ENCODE measurements around the gene TCF12.
"Not testable (repeated sequence)": the region's sequence is repeated elsewhere in the genome, so short reads cannot be mapped to it uniquely, and the experiment has no call there.

TCF12 gene

GRCh38 chr15:57135800-57136199, 217.4 kb downstream of the TCF12 start:
- no peak for DNase-seq (ENCODE audit: low spot score)

- DNase-seq (ENCODE audit: low spot score): peak; percentile 73
Measured at GRCh38 chr15:57138349-57138788, 219.9 kb downstream of the TCF12 start.

GRCh38 chr15:57143511-57144078, 225.2 kb downstream of the TCF12 start:
- no peak for DNase-seq (ENCODE audit: low spot score)

GRCh38 chr15:57144448-57144847, 226.0 kb downstream of the TCF12 start:
- no peak for DNase-seq (ENCODE audit: low spot score)

GRCh38 chr15:57146506-57147201, 228.2 kb downstream of the TCF12 start:
- DNase-seq (ENCODE audit: low spot score): peak; percentile 40

- DNase-seq (ENCODE audit: low spot score): no peak
Measured at GRCh38 chr15:57147621-57148020, 229.2 kb downstream of the TCF12 start.

- DNase-seq (ENCODE audit: low spot score): no peak
Measured at GRCh38 chr15:57148262-57148661, 229.8 kb downstream of the TCF12 start.

- no peak for DNase-seq (ENCODE audit: low spot score)
Measured at GRCh38 chr15:57149196-57149595, 230.8 kb downstream of the TCF12 start.

GRCh38 chr15:57150066-57150865, 231.8 kb downstream of the TCF12 start:
- DNase-seq (ENCODE audit: low spot score): no peak

- DNase-seq (ENCODE audit: low spot score): not testable (repeated sequence)
Measured at GRCh38 chr15:57150866-57151203, 232.4 kb downstream of the TCF12 start.

GRCh38 chr15:57152133-57152532, 233.7 kb downstream of the TCF12 start:
- DNase-seq (ENCODE audit: low spot score): no peak

GRCh38 chr15:57152666-57153539, 234.5 kb downstream of the TCF12 start:
- DNase-seq (ENCODE audit: low spot score): no peak

- DNase-seq (ENCODE audit: low spot score): no peak
Measured at GRCh38 chr15:57156210-57156884, 237.9 kb downstream of the TCF12 start.

- peak; percentile 71 for DNase-seq (ENCODE audit: low spot score)
Measured at GRCh38 chr15:57158589-57158988, 240.1 kb downstream of the TCF12 start.

GRCh38 chr15:57158997-57159668, 240.7 kb downstream of the TCF12 start:
- no peak for DNase-seq (ENCODE audit: low spot score)

GRCh38 chr15:57159767-57160166, 241.3 kb downstream of the TCF12 start:
- no peak for DNase-seq (ENCODE audit: low spot score)

- peak; percentile 31 for DNase-seq (ENCODE audit: low spot score)
Measured at GRCh38 chr15:57160823-57161560, 242.5 kb downstream of the TCF12 start.

- DNase-seq (ENCODE audit: low spot score): not testable (repeated sequence)
Measured at GRCh38 chr15:57164251-57164650, 245.8 kb downstream of the TCF12 start.

- DNase-seq (ENCODE audit: low spot score): peak; percentile 58
Measured at GRCh38 chr15:57165992-57166391, 247.5 kb downstream of the TCF12 start.

GRCh38 chr15:57167821-57168395, 249.5 kb downstream of the TCF12 start:
- DNase-seq (ENCODE audit: low spot score): no peak
